ENCODE measurements around the gene PTTG1IP.
"Not testable (repeated sequence)": the region's sequence is repeated elsewhere in the genome, so short reads cannot be mapped to it uniquely, and the experiment has no call there.

PTTG1IP gene

GRCh38 chr21:44873356-44874239 is at the start of gene PTTG1IP:
TSS of gene PTTG1IP (minus strand) at chr21:44873690. CDS start at chr21:44873616, 74 bp downstream.
- DNase-seq, result peak; percentile 94

GRCh38 chr21:44921928-44922327 is 48.4 kb upstream of the PTTG1IP start:
- no peak for DNase-seq

GRCh38 chr21:44920694-44921604 is 47.5 kb upstream of the PTTG1IP start, which contains the start of gene ITGB2:
TSS of gene ITGB2 (minus strand) at chr21:44920899. CDS start at chr21:44910782, 10,117 bp downstream.
- DNase-seq, result no peak

- DNase-seq, result no peak
Observed at GRCh38 chr21:44919913-44920693, 46.6 kb upstream of the PTTG1IP start.

- no peak for DNase-seq
Observed at GRCh38 chr21:44919111-44919912, 45.8 kb upstream of the PTTG1IP start.

GRCh38 chr21:44918581-44919033 is 45.1 kb upstream of the PTTG1IP start:
- no peak for DNase-seq

GRCh38 chr21:44918107-44918470 is 44.6 kb upstream of the PTTG1IP start:
- DNase-seq, result no peak

GRCh38 chr21:44917446-44918106 is 44.1 kb upstream of the PTTG1IP start:
- no peak for DNase-seq

GRCh38 chr21:44916965-44917364 is 43.5 kb upstream of the PTTG1IP start:
- DNase-seq, result no peak

GRCh38 chr21:44914176-44914874 is 40.8 kb upstream of the PTTG1IP start:
- no peak for DNase-seq

- no peak for DNase-seq
Observed at GRCh38 chr21:44913425-44914175, 40.1 kb upstream of the PTTG1IP start.

- not testable (repeated sequence) for DNase-seq
Observed at GRCh38 chr21:44912506-44913412, 39.3 kb upstream of the PTTG1IP start.

- DNase-seq, result no peak
Observed at GRCh38 chr21:44912158-44912473, 38.6 kb upstream of the PTTG1IP start.

- DNase-seq, result peak; percentile 52
Observed at GRCh38 chr21:44911384-44912157, 38.1 kb upstream of the PTTG1IP start.

- no peak for DNase-seq
Observed at GRCh38 chr21:44911068-44911383, 37.5 kb upstream of the PTTG1IP start.

- no peak for DNase-seq
Observed at GRCh38 chr21:44910229-44911067, 37.0 kb upstream of the PTTG1IP start.

- no peak for DNase-seq
Observed at GRCh38 chr21:44909719-44910118, 36.2 kb upstream of the PTTG1IP start.

Measured in DMS153 (cell line).